Retina (tissue), 1 donor: ENCODE results near the gene HOXD1.
A peak's percentile ranks its signal among the peaks of the same experiment; 100 is the strongest.

Experiments
- DNase-seq: peaks from one replicate; pipeline ENCODE4 v3.0.0-alpha.2; 2016

Gene HOXD1

DNA sequence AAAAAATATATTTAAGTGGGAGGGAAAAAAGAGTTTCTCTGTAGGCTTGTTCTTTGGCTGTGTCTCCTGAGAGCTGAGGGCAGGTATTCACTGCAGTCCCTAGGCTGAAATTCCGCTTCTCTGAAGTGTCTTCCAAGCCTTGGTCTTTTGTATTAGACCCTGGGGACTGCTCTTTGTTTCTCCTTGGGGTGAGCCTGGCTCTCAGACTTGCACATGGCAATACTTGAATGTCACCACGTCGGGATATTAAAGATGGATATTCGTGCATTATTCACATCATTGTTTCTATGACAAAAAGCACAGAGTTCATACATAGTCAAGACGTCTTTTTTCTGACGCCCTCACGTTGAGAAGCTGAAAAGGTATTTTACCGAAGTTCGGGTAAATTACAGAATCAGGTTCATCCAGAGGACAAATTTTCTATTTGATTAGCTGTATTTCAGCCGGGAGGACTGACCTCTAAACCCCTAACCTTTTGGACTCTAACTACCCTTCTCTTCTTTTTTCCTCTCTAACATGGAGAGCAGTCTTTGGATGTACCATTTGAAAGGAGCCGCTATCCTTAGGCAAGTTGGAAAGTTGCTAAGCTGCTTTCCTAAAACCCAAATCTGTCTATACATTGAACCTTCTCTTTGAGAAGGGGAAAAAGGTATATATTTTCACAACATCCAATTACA is 33.8 kb upstream of the HOXD1 start:
- no peak for DNase-seq

DNA sequence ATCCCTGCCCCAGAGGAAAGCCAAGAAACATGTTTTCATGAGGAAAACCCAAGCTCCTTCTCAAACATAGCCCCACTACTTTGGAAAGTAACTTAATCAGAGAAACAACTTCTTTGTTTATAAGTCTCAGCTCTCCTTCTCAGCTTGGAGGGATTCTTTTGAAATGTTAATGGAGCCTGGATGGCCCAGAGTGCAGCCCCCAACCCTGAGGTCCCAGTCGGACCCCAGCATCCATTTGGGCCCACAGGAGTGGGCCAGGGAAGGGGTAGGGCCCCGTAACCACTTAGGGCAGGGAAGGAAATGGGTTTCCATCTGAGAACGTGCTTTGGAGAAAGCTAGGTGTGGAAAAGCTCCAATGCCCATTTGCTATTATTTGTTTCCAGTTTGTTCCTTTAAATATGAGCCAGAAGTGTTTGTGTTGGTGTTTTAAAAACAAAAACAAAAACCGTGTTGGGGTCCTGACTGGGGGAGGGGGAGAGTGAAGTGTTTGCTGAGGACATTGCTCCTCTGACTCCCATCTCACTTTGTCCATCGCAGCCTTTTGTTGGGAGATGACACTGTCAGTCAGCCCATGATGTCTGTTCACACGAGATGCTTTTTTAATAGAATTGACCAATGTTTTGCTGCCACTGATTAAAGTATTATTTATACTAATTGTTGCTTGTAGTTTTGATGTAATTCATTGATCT is 33.0 kb upstream of the HOXD1 start:
- no peak for DNase-seq

- no peak for DNase-seq
Measured at GRCh38 chr2:176156301-176156806, 32.1 kb upstream of the HOXD1 start.

DNA sequence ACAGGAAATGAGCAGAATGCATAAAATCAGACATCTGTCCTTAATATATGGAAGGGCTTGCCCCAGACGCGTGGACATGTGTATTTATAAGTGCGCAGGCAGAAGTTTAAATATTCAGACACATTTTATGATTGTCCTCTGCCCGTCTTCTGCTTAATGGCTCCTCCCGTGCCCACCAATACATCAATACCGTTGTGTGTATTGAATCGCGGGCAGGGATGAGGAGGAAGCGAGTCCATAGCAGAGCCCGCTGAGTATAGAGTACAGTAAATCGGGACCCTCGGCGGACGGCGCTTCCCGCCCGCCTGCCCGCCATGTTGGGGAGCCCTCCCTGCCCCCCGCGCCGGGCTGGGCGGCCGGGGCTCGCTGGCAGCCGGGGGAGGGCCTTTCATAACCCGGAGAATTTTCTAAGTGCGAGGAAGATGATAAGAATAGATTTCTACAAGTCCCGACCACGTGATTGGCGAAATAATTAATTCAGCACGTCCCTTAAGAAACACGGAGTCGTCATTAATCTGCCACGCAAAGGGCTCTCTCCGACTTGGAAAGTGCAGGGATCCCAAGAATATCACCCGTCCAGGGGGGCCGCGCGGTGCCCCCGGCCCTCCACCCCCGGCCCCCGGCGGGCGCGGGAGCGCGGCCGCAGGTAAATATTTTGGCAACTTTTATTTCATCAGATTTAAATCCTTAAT is 31.5 kb upstream of the HOXD1 start, which contains the start of gene HOXD3:
TSS of gene HOXD3 (plus strand) at position 501 of the 692 bp plus-strand sequence. CDS start 11,808 bp downstream, outside the sequence.
- DNase-seq, result peak; percentile 65

DNA sequence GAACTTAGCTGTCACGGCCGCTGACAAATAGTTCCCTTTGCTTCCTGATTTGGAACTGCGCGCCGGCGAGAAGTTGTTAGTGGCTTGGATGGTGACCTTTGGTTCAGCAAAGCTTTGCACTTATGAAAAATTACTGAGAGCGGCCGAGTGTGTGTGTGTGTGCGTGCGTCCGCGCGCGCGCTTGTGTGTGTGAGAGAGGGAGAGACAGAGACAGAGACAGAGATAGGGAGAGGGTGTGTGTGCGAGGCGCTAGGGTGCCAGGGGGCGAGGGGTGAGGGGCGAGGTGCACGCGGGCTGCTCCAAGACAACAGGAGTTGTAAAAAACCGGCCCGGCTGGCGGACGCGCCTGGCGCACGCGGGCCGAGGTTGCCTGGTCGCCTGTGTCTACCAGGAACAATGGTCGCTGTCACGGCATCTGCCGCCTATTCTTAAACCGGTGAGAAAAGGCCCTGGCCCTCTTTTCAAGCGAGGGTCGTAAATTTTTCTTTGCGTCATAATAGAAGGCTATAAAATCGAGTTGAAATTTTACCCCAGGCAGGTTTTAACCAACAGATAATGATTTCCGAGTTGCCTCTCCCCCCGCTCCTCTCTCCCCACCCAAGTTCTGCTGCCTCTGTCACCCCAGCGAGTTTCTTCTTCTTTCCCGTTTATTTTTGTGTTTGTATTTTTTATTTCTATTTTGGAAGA is 30.8 kb upstream of the HOXD1 start:
- peak; percentile 77 for DNase-seq

GRCh38 chr2:176158186-176158591 is 30.3 kb upstream of the HOXD1 start:
- DNase-seq, result peak; percentile 77

DNA sequence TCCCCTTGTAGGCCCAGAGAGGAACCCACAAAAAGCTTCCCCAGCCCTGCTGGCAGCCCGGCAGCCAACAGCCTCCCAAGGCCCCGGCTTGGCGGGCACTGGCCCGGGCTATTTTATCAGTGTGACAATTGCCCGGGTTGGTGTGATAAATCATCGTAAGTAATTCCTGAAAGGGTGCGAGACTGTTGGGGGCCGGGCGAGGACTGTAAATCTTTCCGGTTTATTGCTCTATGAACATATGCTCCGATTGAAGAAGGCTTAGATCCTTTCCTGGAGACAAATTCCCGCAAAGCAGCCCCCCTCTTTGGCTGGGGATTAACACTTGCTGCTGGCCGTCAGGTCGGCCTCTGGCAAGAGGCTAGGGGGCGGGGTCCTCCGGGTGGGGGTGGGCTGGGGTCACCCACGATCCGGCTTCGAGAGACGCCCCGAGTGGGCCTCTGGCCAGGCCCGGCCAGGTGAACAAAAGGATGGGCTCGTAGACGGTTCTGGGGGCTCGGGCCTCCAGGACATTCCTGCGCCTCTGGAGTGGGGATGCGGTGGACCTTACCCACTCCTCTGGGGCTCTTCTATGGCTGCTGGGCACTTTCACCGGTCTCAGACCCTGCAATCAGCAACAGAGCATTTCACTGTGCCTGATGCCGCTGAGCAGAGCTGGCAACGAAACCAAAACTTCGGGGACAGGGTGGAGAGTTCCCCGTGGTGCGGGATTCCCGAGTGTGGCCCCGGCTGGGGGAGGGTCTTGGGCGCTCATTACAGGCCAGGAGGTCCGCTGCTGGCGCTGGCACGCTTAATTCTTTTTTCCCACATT is 29.4 kb upstream of the HOXD1 start:
- peak; percentile 43 for DNase-seq

GRCh38 chr2:176159663-176160250 is 28.7 kb upstream of the HOXD1 start:
- DNase-seq, result peak; percentile 76

- DNase-seq, result no peak
Measured at GRCh38 chr2:176160251-176160985, 28.1 kb upstream of the HOXD1 start.

DNA sequence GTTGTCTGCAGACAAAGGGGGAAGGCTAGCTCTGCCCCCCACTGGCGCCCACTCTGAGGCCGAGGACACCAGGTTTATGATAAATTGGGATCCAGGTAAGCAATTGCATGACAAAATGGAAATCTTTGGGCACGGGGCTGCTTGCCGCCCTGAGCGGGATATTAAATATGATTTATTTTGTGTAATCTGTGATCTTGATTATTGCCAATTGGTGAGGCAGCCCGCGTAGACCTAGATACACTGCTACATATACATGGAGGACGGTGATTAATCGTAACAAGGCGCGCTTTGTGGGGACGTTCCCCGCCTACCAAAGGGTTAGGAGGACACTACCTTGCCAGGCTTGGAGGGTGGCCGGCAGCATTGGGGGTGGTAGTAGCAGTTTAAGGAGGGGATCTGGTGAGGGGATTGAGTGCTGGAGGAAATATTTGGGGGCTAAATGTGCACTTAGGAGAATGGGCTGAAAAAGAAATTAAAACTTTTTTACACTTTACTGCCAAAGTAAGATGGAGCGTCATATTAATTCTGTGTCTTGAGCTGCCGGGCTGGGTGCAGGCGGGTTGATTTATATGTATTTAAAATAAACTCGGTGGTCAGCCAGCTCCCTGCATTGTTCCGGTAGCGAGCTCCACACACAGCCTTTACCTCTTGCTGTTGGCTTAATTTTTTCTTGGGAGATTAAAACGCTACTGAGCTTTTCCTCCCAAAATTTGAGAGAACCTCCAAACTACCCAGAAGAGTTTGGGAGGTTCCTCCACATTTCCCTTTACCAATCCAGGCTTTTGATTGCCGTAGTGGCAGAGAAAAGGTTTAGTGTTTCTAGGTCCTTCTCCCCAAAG is 27.3 kb upstream of the HOXD1 start:
- DNase-seq, result peak; percentile 52

DNA sequence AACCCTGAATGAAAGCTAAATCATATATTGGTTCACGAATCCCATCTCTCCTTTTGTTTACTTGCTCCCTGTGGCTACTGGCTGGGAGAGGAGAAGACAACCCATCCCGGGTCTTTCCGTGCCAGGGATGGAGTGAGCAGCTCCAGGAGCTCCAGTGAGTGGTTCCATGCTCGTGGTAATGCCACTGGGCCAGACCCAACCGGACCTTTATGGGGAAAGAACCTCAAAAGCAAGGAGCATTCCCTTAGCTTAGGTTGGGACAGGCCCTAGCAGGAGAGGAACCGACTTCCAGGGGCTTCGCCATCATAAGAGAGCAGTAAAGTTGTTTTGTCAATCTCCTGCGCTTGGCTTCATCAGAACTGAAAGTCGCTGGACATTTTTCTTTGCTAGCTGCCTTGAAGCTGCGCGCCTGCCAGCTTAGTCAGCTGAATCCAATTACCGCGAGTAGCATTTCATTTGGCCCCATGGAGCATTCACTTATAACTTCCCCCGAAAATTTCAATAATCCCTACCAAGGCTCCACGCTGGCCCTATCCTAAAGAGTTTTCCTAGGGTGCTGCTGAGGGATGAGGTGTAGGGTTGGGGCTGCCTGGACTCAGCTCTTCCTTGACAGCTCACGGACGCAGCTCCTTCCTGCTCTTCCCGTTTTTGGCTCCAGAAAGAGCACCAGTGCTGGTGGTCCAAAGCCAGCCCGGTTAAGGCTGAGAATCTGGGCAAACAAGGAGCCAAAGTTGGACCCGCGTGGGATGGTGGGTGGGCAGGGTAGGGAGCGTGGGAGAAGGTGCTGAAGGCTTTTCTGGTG is 26.4 kb upstream of the HOXD1 start:
- DNase-seq, result peak; percentile 60

GRCh38 chr2:176162911-176163671 is 25.4 kb upstream of the HOXD1 start:
- DNase-seq, result peak; percentile 41

DNA sequence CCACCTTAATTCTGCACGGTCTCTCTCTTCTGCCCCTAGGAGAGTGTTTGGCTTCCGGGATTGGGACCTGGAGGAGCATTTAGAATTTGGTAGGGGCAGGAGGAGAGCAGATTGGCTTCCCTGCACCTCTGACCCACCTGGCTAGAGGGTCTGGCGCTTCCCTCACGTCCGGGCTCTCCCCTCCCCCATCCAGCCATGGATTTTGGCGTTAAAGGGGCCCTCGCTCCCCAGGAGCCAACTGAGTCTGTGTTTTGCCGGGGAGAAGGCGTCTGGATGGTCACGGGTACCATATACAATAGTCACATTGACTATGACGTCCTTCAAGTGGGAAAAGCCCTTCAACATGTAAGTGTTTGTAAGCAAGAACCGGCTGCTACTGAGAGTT is 24.8 kb upstream of the HOXD1 start:
- no peak for DNase-seq

DNA sequence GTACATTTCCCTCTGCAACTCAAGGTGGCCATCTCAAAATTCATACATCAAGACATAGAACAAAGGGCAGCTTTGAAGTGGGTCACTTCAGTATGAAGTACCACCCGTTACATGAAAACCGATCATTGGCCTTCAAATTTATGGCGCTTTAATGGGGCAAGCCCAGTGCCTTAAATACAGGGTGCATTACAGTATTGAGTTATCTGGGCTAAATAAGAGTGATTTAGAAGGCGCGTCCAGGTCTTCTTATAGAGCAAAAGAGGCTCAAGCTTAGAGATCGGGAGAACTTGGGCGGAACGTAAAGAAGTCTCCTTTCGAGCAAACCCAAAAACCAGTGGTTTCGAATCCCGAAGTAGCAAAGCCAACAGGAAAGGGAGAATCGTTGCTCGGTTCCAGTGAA is 24.3 kb upstream of the HOXD1 start:
- DNase-seq, result no peak

- DNase-seq, result peak; percentile 79
Measured at GRCh38 chr2:176164611-176165369, 23.7 kb upstream of the HOXD1 start.

- no peak for DNase-seq
Measured at GRCh38 chr2:176165370-176166050, 23.0 kb upstream of the HOXD1 start.

GRCh38 chr2:176166272-176166671 is 22.2 kb upstream of the HOXD1 start:
- no peak for DNase-seq
